Nephron (organoid): ENCODE results near the gene NR2F6.

Source experiments
- H3K27ac Mint-ChIP-seq, 3 experiments: 2 replicates each; pipeline ENCODE4 v1.8.0; 2020; ENCODE audit warnings: mixed read lengths in 3 of 3, mild to moderate bottlenecking in 2 of 3, moderate library complexity in 1 of 3
- H3K27me3 Mint-ChIP-seq: 2 replicates; pipeline ENCODE4 v1.8.0; 2021; ENCODE audit warnings: low read depth, mild to moderate bottlenecking, moderate library complexity, mixed read lengths
- H3K36me3 Mint-ChIP-seq: 2 replicates; pipeline ENCODE4 v1.8.0; 2020; ENCODE audit warnings: low read depth, mixed read lengths
- H3K4me1 Mint-ChIP-seq: 2 replicates; pipeline ENCODE4 v1.8.0; 2020; ENCODE audit warnings: mixed read lengths
- H3K4me3 Mint-ChIP-seq, 3 experiments: 2 replicates each; pipeline ENCODE4 v1.8.0; 2020; ENCODE audit warnings: mild to moderate bottlenecking in 3 of 3, mixed read lengths in 3 of 3, moderate library complexity in 2 of 3
- H3K9me3 Mint-ChIP-seq: 2 replicates; pipeline ENCODE4 v1.8.0; 2020; ENCODE audit warnings: mixed read lengths
- CTCF ChIP-seq, 3 experiments: fragments of 200-600 bp; sonication (generic); IDR thresholded peaks; one replicate each; pipeline ENCODE4 v1.5.0; 2021; ENCODE audit warnings: antibody characterized with exemption in 3 of 3; ENCODE audit not compliant: unreplicated experiment in 3 of 3

The NR2F6 gene

GRCh38 chr19:17205237-17206140, 40.2 kb downstream of the NR2F6 start:
- Mint-ChIP-seq H3K27me3 (peaks cover 3% of the 10 kb centered on the region), H3K4me1 (no peaks in the 10 kb centered on the region), H3K9me3 (no peaks in the 10 kb centered on the region), H3K27ac (no peak overlapping the region), H3K36me3 (peaks cover 52% of the 10 kb centered on the region), H3K4me3 (no peak overlapping the region)
- peak; percentile 37 to 60 (median 45) for TF ChIP-seq CTCF (IDR thresholded peaks at IDR 0.05; ENCODE audit: unreplicated experiment in 3 of 3)

GRCh38 chr19:17202713-17203112, 43.0 kb downstream of the NR2F6 start:
- no peak for TF ChIP-seq CTCF (IDR thresholded peaks at IDR 0.05; ENCODE audit: unreplicated experiment in 3 of 3)
- no peak overlapping the region for H3K27ac Mint-ChIP-seq
- no peak overlapping the region for H3K4me3 Mint-ChIP-seq
- peaks cover 3% of the 10 kb centered on the region for H3K27me3 Mint-ChIP-seq
- peaks cover 58% of the 10 kb centered on the region for H3K36me3 Mint-ChIP-seq
- no peaks in the 10 kb centered on the region for H3K4me1 Mint-ChIP-seq
- H3K9me3 Mint-ChIP-seq, result no peaks in the 10 kb centered on the region

GRCh38 chr19:17202249-17202648, 43.5 kb downstream of the NR2F6 start:
- no peak for TF ChIP-seq CTCF (IDR thresholded peaks at IDR 0.05; ENCODE audit: unreplicated experiment in 3 of 3)
- no peaks in the 10 kb centered on the region for H3K4me1 Mint-ChIP-seq
- peaks cover 62% of the 10 kb centered on the region for H3K36me3 Mint-ChIP-seq
- no peak overlapping the region for H3K4me3 Mint-ChIP-seq
- H3K9me3 Mint-ChIP-seq, result no peaks in the 10 kb centered on the region
- H3K27me3 Mint-ChIP-seq, result peaks cover 3% of the 10 kb centered on the region
- no peak overlapping the region for H3K27ac Mint-ChIP-seq

- Mint-ChIP-seq H3K27ac (no peak overlapping the region), H3K4me1 (no peaks in the 10 kb centered on the region), H3K9me3 (no peaks in the 10 kb centered on the region), H3K27me3 (peaks cover 3% of the 10 kb centered on the region), H3K4me3 (no peak overlapping the region), H3K36me3 (peaks cover 72% of the 10 kb centered on the region)
- no peak for TF ChIP-seq CTCF (IDR thresholded peaks at IDR 0.05; ENCODE audit: unreplicated experiment in 3 of 3)
Observed at GRCh38 chr19:17200408-17201079, 45.2 kb downstream of the NR2F6 start.

GRCh38 chr19:17197666-17198065, 48.1 kb downstream of the NR2F6 start:
- H3K27ac Mint-ChIP-seq, result no peak overlapping the region

More at GRCh38 chr19:17197666-17198065, 48.1 kb downstream of the NR2F6 start:
- Mint-ChIP-seq H3K4me1 (no peaks in the 10 kb centered on the region), H3K9me3 (no peaks in the 10 kb centered on the region), H3K36me3 (peaks cover 72% of the 10 kb centered on the region), H3K27me3 (no peaks in the 10 kb centered on the region), H3K4me3 (no peak overlapping the region)
- no peak for TF ChIP-seq CTCF (IDR thresholded peaks at IDR 0.05; ENCODE audit: unreplicated experiment in 3 of 3)
